HG02588 (cell line): ENCODE results near the gene CACNA1I.

Source experiments
- ATAC-seq: cut with Tn5 transposase; IDR thresholded peaks from one replicate; pipeline ENCODE4 v1.9.1; 2021; ENCODE audit warnings: mild to moderate bottlenecking, moderate library complexity; ENCODE audit not compliant: unreplicated experiment

Gene CACNA1I

DNA sequence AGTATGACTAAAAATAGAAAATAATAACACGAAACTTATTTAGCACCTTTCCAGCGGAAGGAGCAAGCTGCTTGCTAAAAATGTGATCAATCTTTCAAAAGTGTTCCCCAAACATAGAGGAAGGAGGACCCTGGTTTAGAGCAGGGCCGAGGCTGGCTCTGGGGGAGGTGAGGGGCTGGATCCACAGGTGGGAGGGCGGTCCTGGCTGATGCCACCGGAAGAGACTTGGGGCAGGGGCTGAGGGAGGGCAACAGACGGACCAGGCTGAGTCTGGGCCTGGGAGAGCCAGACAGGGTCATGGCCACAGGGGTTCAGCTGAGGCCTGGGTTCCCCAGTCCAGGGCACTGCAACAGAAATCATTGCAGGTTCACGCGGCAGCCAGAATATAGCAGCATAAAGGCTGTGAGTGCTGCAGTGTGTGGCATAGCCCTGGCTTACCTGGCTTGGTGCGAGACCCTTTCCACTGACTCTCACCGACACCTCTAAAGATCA is 143.3 kb downstream of the CACNA1I start:
- ATAC-seq, result no peak

DNA sequence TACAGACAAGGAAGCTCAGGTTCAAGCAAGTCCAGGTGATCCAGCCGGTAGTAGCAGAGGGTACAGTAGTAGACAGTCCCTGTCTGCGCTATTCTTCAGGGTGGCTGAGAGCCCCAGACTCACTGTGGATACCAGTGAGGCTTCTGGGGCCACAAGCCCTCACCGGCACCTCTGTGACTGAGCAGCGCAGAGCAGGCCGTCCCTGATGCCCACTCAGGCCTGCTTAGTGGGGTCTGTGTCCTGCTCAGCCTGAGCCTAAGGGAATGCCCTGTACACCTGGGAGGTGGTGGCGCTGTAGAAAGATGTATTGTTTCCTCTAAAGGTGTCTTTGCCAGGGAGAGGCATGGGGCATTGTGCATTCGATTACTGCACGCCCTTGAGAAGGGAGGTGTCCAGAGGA is 143.8 kb downstream of the CACNA1I start:
- no peak for ATAC-seq

DNA sequence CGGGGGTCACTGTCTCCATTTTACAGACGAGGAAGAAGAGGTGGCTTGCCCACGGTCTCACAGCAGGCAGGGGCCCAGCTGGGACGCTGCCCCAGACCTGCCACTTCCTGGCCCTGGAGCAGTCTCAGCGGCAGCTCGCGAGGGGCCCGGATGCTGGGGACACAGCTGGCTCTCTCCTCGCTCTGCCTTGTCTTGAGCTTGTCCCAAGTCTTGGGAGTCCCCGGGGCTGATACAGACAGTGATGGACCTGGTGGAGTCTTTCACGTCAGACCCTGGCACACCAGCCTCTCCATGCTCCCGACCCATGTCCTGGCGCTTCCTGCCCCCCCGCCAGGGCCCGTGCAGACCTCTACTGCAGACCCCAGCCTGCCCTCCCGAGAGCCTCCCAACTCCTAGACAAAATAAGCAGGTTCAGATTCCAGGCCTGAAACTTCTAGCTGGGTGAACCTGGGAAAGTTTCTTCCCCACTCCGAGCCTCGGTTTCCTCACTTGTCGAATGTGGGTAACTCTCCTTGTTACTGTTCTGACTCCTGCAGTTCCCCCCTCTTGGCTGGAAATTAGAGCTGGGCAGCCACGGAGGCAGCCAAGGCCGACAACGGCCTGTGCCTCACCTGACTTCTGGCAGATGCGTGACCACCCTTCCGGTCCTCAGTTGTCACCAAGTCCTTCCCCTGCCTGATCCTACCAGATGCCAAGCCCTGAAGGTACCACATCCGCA is 145.4 kb downstream of the CACNA1I start:
- no peak for ATAC-seq

DNA sequence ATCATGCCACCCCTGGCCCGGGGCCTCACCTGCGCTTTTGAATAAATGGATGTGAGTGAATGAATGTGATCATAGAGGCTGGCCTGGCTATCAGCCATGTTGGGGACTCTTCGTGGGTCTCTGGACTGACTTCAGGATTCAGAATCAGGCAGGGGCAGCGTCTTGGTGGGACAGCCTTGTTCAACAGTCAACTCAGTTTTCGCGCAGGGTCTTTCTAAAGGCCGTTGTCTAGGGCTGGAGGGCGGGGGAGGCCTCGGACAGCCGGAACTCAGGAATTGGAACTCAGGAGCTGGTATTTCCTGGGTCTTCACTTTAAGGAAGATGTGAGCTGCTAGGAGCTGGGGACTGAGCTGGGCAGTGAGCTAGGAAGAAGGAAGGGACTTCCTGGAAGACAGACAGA is 146.0 kb downstream of the CACNA1I start:
- no peak for ATAC-seq

DNA sequence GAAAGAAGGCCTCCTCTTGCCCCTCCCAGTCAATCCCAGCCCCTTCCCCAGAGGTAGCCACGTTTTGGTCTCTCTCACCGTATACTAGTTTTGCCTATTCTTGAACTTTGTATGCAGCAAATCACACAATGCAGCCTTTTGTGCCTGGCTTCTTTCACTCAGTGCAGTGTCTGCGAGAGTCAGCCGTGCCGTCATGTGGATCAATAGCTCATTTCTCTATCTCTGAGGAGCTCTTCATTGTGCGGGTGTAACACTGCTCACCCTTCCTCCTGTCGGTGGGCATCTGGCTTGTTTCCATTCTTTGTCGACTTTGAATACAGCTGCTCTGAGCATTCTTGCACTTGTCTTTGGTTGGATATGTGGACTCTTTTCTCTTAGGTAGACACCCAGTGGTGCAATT is 146.5 kb downstream of the CACNA1I start:
- no peak for ATAC-seq

DNA sequence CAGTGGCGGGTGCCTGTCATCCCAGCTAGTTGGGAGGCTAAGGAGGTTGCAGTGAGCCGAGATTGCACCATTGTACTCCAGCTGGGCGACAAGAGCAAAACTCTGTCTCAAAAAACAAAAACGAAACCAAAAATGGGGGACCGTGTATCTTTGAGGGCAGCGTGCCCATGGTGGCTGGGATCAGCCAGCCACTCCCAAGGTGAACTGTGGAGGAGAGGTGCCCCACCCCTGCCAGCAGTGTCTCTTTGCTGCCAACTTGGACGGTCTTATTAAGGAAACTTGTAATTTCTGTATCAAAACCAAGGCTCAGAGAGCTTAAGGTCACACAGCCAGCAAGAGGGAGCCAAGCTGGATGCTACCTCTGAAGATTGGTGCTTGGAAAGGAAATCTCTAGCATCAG is 147.7 kb downstream of the CACNA1I start:
- no peak for ATAC-seq

DNA sequence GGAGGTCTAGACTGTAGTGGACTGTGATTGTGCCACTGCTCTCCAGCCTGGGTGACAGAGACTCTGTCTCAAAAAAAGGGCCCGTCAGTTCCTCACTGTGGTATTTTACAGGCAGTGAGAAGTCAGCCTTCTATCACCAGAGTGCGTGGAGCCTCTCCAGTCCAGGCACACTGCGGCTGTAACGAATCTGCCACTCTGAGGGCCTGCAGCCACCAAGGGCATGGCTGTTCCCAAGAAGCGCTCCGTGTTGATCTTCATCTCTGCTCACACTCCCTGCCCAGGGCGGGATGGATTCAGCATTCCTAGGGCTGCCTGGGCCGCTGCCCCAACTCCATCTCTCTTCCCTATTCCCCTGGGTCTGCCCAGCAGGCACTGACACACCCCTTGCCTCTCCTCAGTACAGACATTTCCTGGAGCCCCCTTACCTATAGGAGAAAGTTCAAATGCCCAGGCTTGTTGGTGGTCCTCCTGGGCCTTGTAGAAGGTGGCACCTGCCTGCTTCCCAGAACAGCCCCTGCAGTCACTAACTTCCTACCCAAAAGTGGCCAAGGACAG is 148.4 kb downstream of the CACNA1I start:
- ATAC-seq, result no peak

DNA sequence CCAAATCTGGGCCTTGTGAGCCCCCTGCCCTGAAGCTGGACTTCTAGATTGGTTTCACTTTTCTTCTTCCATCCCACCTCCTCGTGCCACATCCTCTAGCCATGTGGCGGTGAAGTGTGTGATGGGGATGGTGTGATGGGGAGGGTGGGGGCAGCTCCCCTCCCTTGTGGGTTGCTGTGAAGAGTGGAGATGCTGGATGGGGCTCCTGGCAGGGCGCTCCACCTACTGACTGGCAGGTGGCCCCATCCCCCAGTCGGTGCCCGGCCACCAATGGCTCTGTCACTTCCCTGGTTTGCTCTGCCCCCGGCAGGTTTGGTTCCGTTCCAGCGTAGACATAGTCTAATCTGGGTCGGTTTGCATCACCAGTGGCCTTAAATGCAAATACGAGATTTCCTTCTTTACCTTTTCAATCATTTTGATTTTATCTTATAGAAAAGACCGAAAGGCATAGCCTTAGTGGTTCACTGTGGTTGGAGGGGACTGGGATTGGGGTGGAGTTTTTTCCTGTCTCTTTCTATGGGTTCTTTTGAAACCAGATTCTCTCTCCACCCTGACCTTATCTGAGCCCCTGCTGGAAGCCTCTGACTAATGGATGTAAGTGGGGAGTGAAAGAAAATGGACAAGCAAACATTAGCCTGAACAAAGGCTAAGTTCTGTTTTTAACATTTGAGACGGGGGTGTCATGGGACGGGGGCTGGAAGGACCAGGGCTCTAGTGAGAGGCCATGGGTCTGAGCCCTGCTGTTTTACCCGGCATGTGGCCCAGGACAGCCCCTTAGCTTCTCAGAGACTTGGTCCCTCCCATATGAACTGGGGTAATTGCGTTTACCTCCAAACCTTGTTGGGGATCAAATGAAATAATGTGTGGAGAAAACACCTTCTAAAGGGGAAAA is 149.3 kb downstream of the CACNA1I start:
- ATAC-seq, result no peak

DNA sequence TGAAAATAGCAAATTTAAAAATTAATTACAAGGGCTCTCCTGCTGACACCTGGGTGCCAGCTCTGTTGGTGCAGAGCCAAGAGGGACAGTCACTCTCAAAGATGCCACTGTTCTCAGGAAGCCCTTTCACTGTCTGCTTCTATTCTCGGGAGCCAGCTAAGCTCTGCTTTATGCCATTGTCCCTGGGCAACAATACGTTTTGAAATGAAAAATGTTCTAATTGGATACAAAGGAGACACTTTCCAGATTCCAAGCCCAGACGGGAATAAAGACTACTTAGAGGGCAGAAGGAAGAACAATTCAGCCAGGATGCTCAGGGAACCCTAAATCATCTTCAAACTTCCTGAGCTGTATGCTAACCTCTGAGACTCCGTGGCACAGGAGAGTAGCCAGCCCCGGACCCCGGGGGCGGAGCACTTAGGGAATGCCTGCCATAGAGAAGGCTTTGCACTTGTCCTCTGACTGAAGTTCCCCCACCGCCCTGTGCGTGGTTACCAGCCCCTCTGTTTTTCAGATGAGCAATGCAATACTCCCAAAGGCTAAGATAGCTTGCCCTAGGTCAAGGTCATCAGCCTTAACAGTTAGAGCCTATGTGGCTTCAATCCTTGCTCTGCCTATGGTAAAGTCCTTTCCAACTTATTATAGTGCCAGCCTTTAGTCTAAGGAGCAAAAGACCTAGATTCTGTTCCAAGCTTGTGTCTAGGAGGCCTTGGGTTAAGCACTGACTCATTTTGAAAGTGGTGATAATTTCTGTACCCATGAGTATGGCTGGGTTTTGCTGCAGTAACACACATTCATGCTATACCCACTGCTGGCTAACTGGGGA is 150.9 kb downstream of the CACNA1I start:
- no peak for ATAC-seq

DNA sequence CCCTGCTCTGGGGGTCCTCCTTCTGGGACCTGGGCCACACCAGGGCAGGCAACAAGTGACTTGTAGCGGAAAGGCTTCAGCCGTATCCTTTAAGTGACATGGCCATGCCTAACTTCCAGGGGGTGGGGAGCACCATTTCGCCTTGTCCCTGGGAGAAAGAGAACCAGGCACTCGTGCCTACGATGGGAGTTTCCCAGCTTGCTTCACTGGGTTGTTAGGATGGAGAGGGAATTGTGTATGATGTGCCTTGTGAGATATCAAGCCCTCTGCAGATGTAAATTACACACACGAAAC is 151.4 kb downstream of the CACNA1I start:
- ATAC-seq, result no peak

DNA sequence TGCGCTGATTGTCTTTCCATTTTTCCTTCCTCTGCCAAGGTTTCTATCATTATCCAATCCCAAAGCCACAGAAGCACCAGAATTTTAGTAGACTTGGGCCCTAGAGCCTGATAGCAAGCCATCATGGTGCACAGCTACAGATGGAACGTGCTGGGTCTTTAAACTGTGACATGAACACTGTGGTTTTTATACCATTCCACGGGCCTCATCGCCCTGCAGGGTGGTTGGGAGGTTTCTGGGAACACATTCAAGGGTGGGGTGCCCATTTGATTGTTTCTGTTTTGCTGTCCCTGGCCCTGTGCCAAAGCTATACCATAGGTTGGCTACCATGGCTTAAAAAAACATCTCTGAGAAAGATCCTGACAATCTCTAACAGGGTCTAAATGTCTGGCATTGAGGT is 151.9 kb downstream of the CACNA1I start:
- no peak for ATAC-seq

DNA sequence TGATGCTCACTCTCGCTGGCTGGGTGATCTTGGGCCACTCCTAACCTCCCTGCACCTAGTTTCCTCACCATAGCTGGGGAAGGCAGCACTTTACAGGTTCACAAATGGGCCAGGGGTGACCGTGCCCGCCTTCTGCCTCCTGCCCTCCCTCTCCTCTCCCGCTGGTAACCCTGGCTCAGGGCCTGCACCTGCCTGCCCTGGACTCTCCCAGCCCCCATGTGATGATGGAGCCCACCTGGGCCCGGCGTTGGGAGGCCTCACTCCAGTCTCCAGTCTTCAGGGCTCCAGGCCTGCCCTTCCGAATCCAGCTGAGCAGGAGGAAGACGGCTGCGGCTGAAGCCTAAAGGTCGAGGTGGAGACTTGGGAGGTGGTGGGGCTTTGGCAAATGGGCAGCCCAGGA is 152.9 kb downstream of the CACNA1I start:
- no peak for ATAC-seq

DNA sequence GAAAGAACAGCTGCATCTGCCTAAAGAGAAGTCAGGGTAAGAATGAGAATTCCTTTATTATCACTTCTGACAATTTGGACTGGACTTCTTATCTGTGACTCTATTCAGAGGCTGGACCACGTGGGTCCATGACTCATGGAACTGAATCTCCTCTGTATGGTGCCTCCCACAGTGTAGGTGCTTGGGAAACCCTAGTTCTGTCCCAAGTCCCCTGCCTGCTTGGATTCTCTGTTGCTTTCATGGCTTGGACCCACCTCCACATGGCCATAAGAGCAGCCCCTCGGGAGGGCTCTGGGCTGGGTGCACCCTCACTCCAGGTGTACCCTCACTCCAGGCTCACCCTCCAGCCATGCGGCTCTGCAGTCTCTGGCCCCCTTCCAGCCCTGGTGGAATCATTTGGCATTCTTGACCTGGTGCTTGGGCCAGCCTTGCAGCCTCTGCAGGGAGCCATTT is 153.4 kb downstream of the CACNA1I start:
- no peak for ATAC-seq

DNA sequence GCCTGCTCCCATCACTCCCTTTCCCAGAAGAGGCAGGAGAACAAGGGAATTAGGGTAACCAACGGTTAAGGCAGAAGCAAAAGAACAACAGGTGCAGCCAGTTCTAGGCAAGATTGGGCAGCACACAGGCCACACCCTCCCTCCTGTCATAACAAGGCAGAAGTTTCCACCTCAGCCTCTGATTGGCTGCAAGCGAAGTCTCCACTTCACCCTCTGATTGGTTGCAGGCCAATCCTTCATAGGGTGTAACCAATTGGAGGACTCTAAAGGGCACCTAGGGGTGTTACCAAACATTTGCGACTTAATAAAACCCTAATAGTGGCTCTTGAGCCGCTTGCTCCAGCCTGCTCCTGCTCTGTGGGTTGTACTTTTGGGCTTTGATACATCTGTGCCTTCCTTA is 153.8 kb downstream of the CACNA1I start:
- no peak for ATAC-seq

DNA sequence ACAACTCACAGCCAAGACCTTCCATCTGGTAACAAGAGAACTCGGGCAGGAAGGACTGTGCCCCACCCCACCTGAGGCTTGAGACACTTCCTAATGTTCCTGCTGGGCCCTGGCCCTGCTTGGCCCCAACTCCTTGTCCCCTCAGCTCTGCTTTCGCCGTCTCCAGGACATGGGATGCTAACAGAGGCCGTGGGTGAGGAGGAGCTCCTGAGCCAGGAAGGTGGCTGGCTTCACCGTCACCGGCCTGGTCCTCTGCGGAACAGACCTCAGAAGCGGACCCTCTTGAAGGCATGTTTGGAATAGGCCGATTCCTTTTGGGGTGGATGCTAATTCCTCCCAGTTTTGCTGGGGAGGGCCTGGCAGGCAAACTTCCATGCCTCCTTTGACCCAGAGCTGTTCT is 154.3 kb downstream of the CACNA1I start:
- ATAC-seq, result no peak

DNA sequence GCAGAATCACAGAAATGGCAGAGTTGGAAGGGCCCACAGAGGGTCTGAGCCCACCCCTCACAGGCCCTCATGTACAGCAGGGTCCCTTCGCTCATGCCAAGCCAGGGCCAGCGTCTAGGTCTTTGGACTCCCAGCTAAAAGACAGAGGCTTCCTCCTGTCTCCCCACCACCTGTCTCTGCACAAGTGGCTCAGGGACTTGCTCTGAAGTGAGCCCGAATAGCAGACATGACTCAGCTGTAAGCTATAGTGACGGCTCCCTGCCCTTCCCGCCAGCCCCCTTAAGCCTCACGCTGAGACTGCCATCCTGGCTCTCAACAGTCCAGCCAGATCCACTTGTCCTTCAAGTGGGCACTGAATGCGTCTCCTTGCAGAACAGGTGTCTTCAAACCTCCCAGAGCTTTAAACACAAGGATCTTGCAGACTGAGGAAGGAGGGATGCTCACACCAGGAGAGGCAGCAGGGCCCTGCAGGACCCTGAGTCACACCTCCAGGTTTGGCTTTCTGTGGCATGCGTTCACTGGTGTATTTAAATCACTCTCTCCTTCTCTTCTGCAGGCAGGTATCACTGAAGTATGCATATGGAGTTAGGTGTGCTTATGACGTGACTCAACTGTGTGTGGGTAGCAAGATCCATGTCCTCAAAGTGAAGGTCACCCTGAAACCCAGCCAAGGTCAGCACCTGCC is 154.9 kb downstream of the CACNA1I start:
- ATAC-seq, result no peak

DNA sequence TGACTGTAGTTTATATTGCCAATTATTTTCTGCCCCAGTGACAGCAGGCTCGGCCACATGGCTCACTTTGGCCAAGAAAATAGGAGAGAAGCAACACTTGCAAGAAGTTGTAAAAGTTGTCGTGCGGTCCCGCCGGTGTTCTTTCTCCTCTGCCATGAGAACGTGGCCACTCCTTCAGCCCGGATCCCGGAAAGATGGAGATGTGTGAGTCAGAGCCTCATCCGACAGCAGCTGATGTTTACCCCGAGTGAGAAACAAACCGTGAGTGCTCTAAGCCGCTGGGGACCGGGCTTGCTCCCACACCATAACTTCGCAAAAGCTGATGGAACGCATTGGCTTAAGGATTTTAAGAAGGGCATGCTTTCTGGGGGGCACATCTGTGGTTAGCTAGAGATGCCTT is 157.0 kb downstream of the CACNA1I start:
- no peak for ATAC-seq

DNA sequence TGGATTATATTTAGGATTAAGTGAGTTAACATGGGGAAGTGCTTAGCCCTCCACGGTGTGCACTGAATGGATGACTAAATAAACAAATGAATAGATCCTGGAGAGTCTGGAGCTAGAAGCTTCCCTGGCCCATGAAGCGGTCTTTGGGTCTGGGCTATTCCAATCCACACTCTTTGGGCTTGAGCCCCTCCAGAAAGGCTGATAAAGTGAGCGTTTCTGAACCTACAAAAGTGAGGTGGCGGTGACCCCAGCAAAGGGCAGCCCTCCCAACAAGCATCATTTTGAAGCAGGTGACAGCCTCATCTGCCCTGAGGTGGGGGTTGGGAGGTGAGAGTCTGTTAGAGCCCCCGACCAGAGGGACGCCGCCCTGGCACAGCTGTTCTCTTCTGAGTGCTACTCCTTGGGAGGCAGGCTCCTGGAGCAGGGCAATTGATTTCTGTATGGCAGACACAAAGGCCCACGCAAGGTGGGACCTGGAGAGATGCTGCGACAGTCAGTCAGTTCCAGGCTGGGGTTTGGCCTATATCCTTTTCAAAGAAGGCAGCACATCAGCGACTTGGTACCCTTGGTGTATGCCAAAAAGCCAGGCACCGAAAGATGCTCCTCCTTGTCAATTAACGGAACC is 157.8 kb downstream of the CACNA1I start:
- ATAC-seq, result no peak

DNA sequence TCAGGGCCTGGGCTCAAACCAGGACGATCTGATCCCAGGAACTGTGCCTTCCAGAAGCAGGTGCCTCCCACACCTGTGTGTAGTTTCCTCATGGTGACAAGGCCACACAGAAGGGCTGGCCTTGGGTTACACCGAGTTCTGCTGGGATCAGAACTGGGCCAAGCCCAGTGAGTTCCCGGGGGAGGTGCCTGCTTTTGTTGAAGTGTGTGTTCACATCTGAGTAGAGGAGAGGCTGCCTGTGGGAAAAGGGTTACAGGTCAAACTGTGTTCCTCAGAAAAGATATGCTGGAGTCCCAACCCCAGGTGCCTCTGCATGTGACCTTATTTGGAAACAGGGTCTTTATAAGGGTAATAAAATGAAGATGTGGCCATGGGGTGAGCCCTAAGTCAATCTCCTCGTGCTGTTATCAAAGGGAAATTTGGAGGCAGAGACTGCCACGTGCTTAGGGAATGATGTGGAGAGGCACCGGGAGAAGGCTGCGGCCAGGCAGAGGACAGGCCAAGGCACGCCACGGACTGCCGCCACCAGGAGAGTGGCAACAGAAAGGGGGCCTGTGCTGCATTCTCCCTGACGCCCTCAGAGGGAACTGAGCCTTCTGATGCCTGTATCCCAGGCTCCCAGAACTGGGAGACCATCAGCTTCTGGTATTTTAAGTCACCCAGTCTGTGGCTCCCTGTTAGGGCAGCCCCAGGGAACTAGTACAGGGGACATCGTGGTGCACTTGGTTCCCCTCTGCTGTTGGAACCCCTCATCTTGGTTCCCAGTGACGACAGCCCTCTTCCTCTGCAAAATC is 158.8 kb downstream of the CACNA1I start:
- ATAC-seq, result no peak
